Measurements from ENCODE around the gene CCDC170.

GRCh38 chr6:151641028-151641427, 147.2 kb downstream of the CCDC170 start:
- TF ChIP-seq, protein P1, sequence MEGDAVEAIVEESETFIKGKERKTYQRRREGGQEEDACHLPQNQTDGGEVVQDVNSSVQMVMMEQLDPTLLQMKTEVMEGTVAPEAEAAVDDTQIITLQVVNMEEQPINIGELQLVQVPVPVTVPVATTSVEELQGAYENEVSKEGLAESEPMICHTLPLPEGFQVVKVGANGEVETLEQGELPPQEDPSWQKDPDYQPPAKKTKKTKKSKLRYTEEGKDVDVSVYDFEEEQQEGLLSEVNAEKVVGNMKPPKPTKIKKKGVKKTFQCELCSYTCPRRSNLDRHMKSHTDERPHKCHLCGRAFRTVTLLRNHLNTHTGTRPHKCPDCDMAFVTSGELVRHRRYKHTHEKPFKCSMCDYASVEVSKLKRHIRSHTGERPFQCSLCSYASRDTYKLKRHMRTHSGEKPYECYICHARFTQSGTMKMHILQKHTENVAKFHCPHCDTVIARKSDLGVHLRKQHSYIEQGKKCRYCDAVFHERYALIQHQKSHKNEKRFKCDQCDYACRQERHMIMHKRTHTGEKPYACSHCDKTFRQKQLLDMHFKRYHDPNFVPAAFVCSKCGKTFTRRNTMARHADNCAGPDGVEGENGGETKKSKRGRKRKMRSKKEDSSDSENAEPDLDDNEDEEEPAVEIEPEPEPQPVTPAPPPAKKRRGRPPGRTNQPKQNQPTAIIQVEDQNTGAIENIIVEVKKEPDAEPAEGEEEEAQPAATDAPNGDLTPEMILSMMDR (IDR thresholded peaks at IDR 0.05 in 2 of 3, conservative IDR thresholded peaks at IDR 0.05 in 1 of 3; ENCODE audit: insufficient read depth in 2 of 3, low read depth in 1 of 3, low read length in 3 of 3) = no peak
- no peak for TF ChIP-seq TAF15 (IDR thresholded peaks at IDR 0.05; ENCODE audit: low read depth, low read length)
- TF ChIP-seq ATF1 (CRISPR knock-in tag; IDR thresholded peaks at IDR 0.05) = no peak
- TF ChIP-seq ATF1 (tag; IDR thresholded peaks at IDR 0.05) = no peak
- TF ChIP-seq HMGXB4 (CRISPR knock-in tag; IDR thresholded peaks at IDR 0.05) = no peak
- TF ChIP-seq, protein P2, sequence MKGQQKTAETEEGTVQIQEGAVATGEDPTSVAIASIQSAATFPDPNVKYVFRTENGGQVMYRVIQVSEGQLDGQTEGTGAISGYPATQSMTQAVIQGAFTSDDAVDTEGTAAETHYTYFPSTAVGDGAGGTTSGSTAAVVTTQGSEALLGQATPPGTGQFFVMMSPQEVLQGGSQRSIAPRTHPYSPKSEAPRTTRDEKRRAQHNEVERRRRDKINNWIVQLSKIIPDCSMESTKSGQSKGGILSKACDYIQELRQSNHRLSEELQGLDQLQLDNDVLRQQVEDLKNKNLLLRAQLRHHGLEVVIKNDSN (CRISPR knock-in tag; IDR thresholded peaks at IDR 0.05) = no peak
- TF ChIP-seq MAZ (CRISPR knock-in tag; conservative IDR thresholded peaks at IDR 0.05 in 1 of 2, IDR thresholded peaks at IDR 0.05 in 1 of 2) = no peak
- no peak for TF ChIP-seq MTA3 (IDR thresholded peaks at IDR 0.05; ENCODE audit: borderline replicate concordance)
